GM21529 (cell line): ENCODE data around the gene NMNAT1.
"Not testable (repeated sequence)": the region's sequence is repeated elsewhere in the genome, so short reads cannot be mapped to it uniquely, and the experiment has no call there.

Experiments
- ATAC-seq: cut with Tn5 transposase; IDR thresholded peaks from one replicate; pipeline ENCODE4 v1.9.1; 2021; ENCODE audit not compliant: unreplicated experiment

NMNAT1 gene

GRCh38 chr1:9917901-9918300, 25.4 kb upstream of the NMNAT1 start:
- ATAC-seq: no peak

- ATAC-seq: no peak
Measured at GRCh38 chr1:9920606-9921005, 22.7 kb upstream of the NMNAT1 start.

- ATAC-seq: no peak
Measured at GRCh38 chr1:9922342-9922741, 20.9 kb upstream of the NMNAT1 start.

- no peak for ATAC-seq
Measured at GRCh38 chr1:9927259-9927658, 16.0 kb upstream of the NMNAT1 start.

- no peak for ATAC-seq
Measured at GRCh38 chr1:9929431-9930385, 13.6 kb upstream of the NMNAT1 start.

- no peak for ATAC-seq
Measured at GRCh38 chr1:9942399-9942938, 806 bp upstream of the NMNAT1 start.

GRCh38 chr1:9946315-9946714, 3.0 kb downstream of the NMNAT1 start:
- ATAC-seq: no peak

GRCh38 chr1:9957726-9958125, 14.5 kb downstream of the NMNAT1 start:
- ATAC-seq: no peak

- ATAC-seq: no peak
Measured at GRCh38 chr1:9960011-9960410, 16.7 kb downstream of the NMNAT1 start.

- no peak for ATAC-seq
Measured at GRCh38 chr1:9960706-9961562, 17.7 kb downstream of the NMNAT1 start.

GRCh38 chr1:9984253-9984652, 41.0 kb downstream of the NMNAT1 start:
- no peak for ATAC-seq

GRCh38 chr1:9985001-9985400, 41.7 kb downstream of the NMNAT1 start:
- no peak for ATAC-seq

- no peak for ATAC-seq
Measured at GRCh38 chr1:9989773-9990172, 46.5 kb downstream of the NMNAT1 start.

GRCh38 chr1:9990944-9991343, 47.7 kb downstream of the NMNAT1 start:
- ATAC-seq: no peak

- ATAC-seq: no peak
Measured at GRCh38 chr1:9992910-9993309, 49.6 kb downstream of the NMNAT1 start.

- ATAC-seq: no peak
Measured at GRCh38 chr1:9993561-9994075, 50.3 kb downstream of the NMNAT1 start.

GRCh38 chr1:9996624-9997582, 53.6 kb downstream of the NMNAT1 start, which contains the start of gene RBP7:
Gene RBP7, plus strand, starts transcription at chr1:9997228. Its CDS starts 31 bp downstream, at chr1:9997259.
- ATAC-seq: no peak

GRCh38 chr1:10001016-10001665, 57.9 kb downstream of the NMNAT1 start:
- ATAC-seq: no peak

- ATAC-seq: not testable (repeated sequence)
Measured at GRCh38 chr1:10005248-10005647, 62.0 kb downstream of the NMNAT1 start.

GRCh38 chr1:10007169-10007568, 63.9 kb downstream of the NMNAT1 start:
- ATAC-seq: no peak
